A673 (cell line): ENCODE measurements around the gene SLC25A26. TPM values are rescaled to one million over a fixed set of nuclear protein-coding genes. Genes with fewer than 3 reads are reported as not detected.

Experiments used
- BruUV-seq: library from RNA; stranded (reverse); fragments of 400-500 nt; replicated peaks from 2 replicates; lab custom pipeline; 2021; lab: Mats Ljungman, UMichigan
- CTCF ChIA-PET: fragments of 300-600 bp; sonication (Branson Sonifier 250); formaldehyde crosslinking; loops from one replicate; lab custom pipeline; 2022; ENCODE audit warnings: antibody characterized with exemption; lab: Charles Lee
- POLR2A ChIA-PET: fragments of 300-600 bp; sonication (Branson Sonifier 250); formaldehyde crosslinking; loops from one replicate; lab custom pipeline; 2022; ENCODE audit warnings: antibody characterized with exemption; ENCODE audit not compliant: low non-redundant PET; lab: Charles Lee
- DNase-seq: peaks from one replicate; pipeline ENCODE4 v3.0.0-alpha.2; 2015; ENCODE audit warnings: low spot score
- H3K27ac ChIP-seq: fragments of 200-600 bp; sonication (generic); 2 replicates; pipeline ENCODE4 v1.5.1; 2016; ENCODE audit warnings: mixed run types, low read depth, mild to moderate bottlenecking, mixed read lengths, antibody characterized with exemption, low read length; ENCODE audit not compliant: poor library complexity, severe bottlenecking
- H3K27me3 ChIP-seq: fragments of 200-600 bp; sonication (generic); replicated peaks from 2 replicates; pipeline ENCODE4 v1.6.1; 2017; ENCODE audit warnings: mixed run types, low read depth, mild to moderate bottlenecking, mixed read lengths, antibody characterized with exemption, low read length; ENCODE audit not compliant: insufficient read depth, poor library complexity
- H3K36me3 ChIP-seq: fragments of 200-600 bp; sonication (generic); 2 replicates; pipeline ENCODE4 v1.6.1; 2016; ENCODE audit warnings: mixed run types, mild to moderate bottlenecking, mixed read lengths, antibody characterized with exemption, low read length; ENCODE audit not compliant: insufficient read depth, poor library complexity, severe bottlenecking
- H3K4me1 ChIP-seq: fragments of 200-600 bp; sonication (generic); 2 replicates; pipeline ENCODE4 v1.6.1; 2017; ENCODE audit warnings: mixed run types, mild to moderate bottlenecking, mixed read lengths, antibody characterized with exemption, low read length; ENCODE audit not compliant: insufficient read depth, poor library complexity, severe bottlenecking
- H3K4me3 ChIP-seq: fragments of 200-600 bp; sonication (generic); 2 replicates; pipeline ENCODE4 v1.5.1; 2016; ENCODE audit warnings: low read depth, mixed run types, mild to moderate bottlenecking, mixed read lengths, low read length; ENCODE audit not compliant: poor library complexity, severe bottlenecking
- H3K9me3 ChIP-seq: fragments of 200-600 bp; sonication (generic); 2 replicates; pipeline ENCODE4 v1.6.1; 2016; ENCODE audit warnings: mixed run types, low read depth, mild to moderate bottlenecking, mixed read lengths, antibody characterized with exemption, low read length; ENCODE audit not compliant: poor library complexity, severe bottlenecking
- CTCF ChIP-seq: fragments of 300-800, 200-600 bp; sonication (generic); conservative IDR thresholded peaks from 2 replicates; pipeline ENCODE4 v1.5.1; 2017; ENCODE audit warnings: low read depth, mild to moderate bottlenecking, antibody characterized with exemption, low read length, moderate library complexity, mixed read lengths
- EZH2 ChIP-seq: fragments of 200-600 bp; sonication (generic); IDR thresholded peaks from 2 replicates; pipeline ENCODE4 v1.6.1; 2017; ENCODE audit warnings: borderline replicate concordance, low read depth, mild to moderate bottlenecking, mixed read lengths, antibody characterized with exemption, low read length; ENCODE audit not compliant: poor library complexity, severe bottlenecking
- intact Hi-C: fragments of 100-400 bp; cut with micrococcal nuclease; formaldehyde crosslinking; loops from one replicate; pipeline ENCODE4 v1.10.0; 2022; ENCODE audit not compliant: unreplicated experiment
- total RNA-seq: library from RNA; stranded (reverse); gene quantifications from 2 replicates; pipeline ENCODE4 v1.2.3, GENCODE V29; 2021

Gene SLC25A26
- total RNA-seq, 1 experiment from 2014 or later: 8.9 TPM

GRCh38 chr3:66383023-66383422, 162.2 kb downstream of the SLC25A26 start:
- H3K4me1 ChIP-seq: no peaks in the 10 kb centered on the region
- intact Hi-C loops: no loop called here
- POLR2A ChIA-PET: no interaction called here
- no TSS peak for BruUV-seq
- H3K9me3 ChIP-seq: no peaks in the 10 kb centered on the region
- CTCF ChIA-PET: no interaction called here
- no peak overlapping the region for H3K4me3 ChIP-seq
- no peak for DNase-seq
- H3K27me3 ChIP-seq: no peaks in the 10 kb centered on the region
- no peak overlapping the region for H3K27ac ChIP-seq
- TF ChIP-seq EZH2 (no peak), CTCF (no peak)
- H3K36me3 ChIP-seq: peaks cover 38% of the 10 kb centered on the region

GRCh38 chr3:66383998-66384745, 163.4 kb downstream of the SLC25A26 start:
- no peak for DNase-seq
- no peaks in the 10 kb centered on the region for H3K27me3 ChIP-seq
- H3K36me3 ChIP-seq: peaks cover 41% of the 10 kb centered on the region
- no peaks in the 10 kb centered on the region for H3K9me3 ChIP-seq
- POLR2A ChIA-PET: no interaction called here
- CTCF ChIA-PET: no interaction called here
- H3K4me3 ChIP-seq: no peak overlapping the region
- BruUV-seq: no TSS peak
- intact Hi-C loops: no loop called here
- H3K4me1 ChIP-seq: no peaks in the 10 kb centered on the region
- TF ChIP-seq CTCF (no peak), EZH2 (no peak)
- no peak overlapping the region for H3K27ac ChIP-seq

- intact Hi-C loops: no loop called here
- CTCF ChIA-PET: no interaction called here
- peaks cover 38% of the 10 kb centered on the region for H3K36me3 ChIP-seq
These were observed 164.3 kb downstream of the SLC25A26 start for GRCh38 chr3:66385066-66385465.

More at GRCh38 chr3:66385066-66385465, 164.3 kb downstream of the SLC25A26 start:
- TF ChIP-seq EZH2 (no peak), CTCF (no peak)
- no TSS peak for BruUV-seq
- POLR2A ChIA-PET: no interaction called here
- Histone ChIP-seq H3K9me3 (no peaks in the 10 kb centered on the region), H3K4me3 (no peak overlapping the region), H3K27ac (no peak overlapping the region), H3K4me1 (no peaks in the 10 kb centered on the region), H3K27me3 (no peaks in the 10 kb centered on the region)
- no peak for DNase-seq
